HCT116 (cell line): Measurements from ENCODE around the gene IL18.

Experiments used
- CEBPB ChIP-seq: IDR thresholded peaks from 2 replicates; pipeline ENCODE4 v1.6.1; 2012; ENCODE audit warnings: low read depth
- CTCF ChIP-seq, 3 experiments: fragments of 200-600 bp in 1 of 3; sonication (generic) in 1 of 3; IDR thresholded peaks in 2 of 3; conservative IDR thresholded peaks in 1 of 3; 2 replicates each; pipeline ENCODE4 v1.5.1; 2012 to 2017; ENCODE audit warnings: low read depth in 2 of 3, low read length in 2 of 3, antibody characterized with exemption in 1 of 3, borderline replicate concordance in 1 of 3, control low read depth in 1 of 3, mild to moderate bottlenecking in 1 of 3, mixed read lengths in 1 of 3, mixed run types in 1 of 3, moderate library complexity in 1 of 3; ENCODE audit not compliant: insufficient read depth in 1 of 3
- EZH2 ChIP-seq: fragments of 200-600 bp; sonication (generic); IDR thresholded peaks from 2 replicates; pipeline ENCODE4 v1.6.1; 2017; ENCODE audit warnings: antibody characterized with exemption, mixed run types
- POLR2A ChIP-seq: IDR thresholded peaks from 2 replicates; pipeline ENCODE4 v1.7.0; 2011; ENCODE audit warnings: borderline replicate concordance; ENCODE audit not compliant: insufficient read depth, insufficient read length; ENCODE audit errors: extremely low read depth
- POLR2AphosphoS5 ChIP-seq: IDR thresholded peaks from 2 replicates; pipeline ENCODE4 v1.6.1; 2011; ENCODE audit warnings: mild to moderate bottlenecking, low read depth, low read length, moderate library complexity
- RAD21 ChIP-seq: IDR thresholded peaks from 2 replicates; pipeline ENCODE4 v1.6.1; 2012; ENCODE audit warnings: low read depth, mild to moderate bottlenecking
- ZFX ChIP-seq: fragments of 450-650 bp; IDR thresholded peaks from 2 replicates; pipeline ENCODE4 v1.6.1; 2017

GRCh38 chr11:112121981-112122615 lies 41.8 kb downstream of the IL18 start:
- TF ChIP-seq POLR2A (no peak), CTCF (IDR thresholded peaks at IDR 0.05 in 2 of 3, conservative IDR thresholded peaks at IDR 0.05 in 1 of 3; ENCODE audit: borderline replicate concordance in 1 of 3, insufficient read depth in 1 of 3, low read depth in 2 of 3, low read length in 2 of 3) (no peak), POLR2AphosphoS5 (no peak), EZH2 (no peak), CEBPB (no peak), RAD21 (no peak), ZFX (no peak)
